Mucosa of rectum (tissue), 2 donors: ENCODE data around the gene NMD3.
"Not testable (repeated sequence)": the region's sequence is repeated elsewhere in the genome, so short reads cannot be mapped to it uniquely, and the experiment has no call there.

Source experiments
- H3K27ac ChIP-seq, 2 donors: one replicate each; pipeline ENCODE4 v1.7.0; 2013; ENCODE audit warnings: inconsistent platforms in 2 of 2, low read depth in 2 of 2, low read length in 2 of 2
- H3K27me3 ChIP-seq, 2 donors: one replicate each; pipeline ENCODE4 v1.7.0; 2013; ENCODE audit warnings: low read length in 2 of 2; ENCODE audit not compliant: control insufficient read depth in 2 of 2, insufficient read depth in 2 of 2
- H3K36me3 ChIP-seq, 2 donors: one replicate each; pipeline ENCODE4 v1.7.0; 2013; ENCODE audit warnings: low read length in 2 of 2; ENCODE audit not compliant: control insufficient read depth in 2 of 2, insufficient read depth in 2 of 2
- H3K4me1 ChIP-seq, 2 donors: one replicate each; pipeline ENCODE4 v1.7.0; 2013; ENCODE audit warnings: low read length in 2 of 2, mild to moderate bottlenecking in 1 of 2; ENCODE audit not compliant: control insufficient read depth in 2 of 2, insufficient read depth in 2 of 2
- H3K4me3 ChIP-seq, 2 donors: one replicate each; pipeline ENCODE4 v1.7.0; 2013; ENCODE audit warnings: low read length in 2 of 2
- H3K9ac ChIP-seq, 2 donors: one replicate each; pipeline ENCODE4 v1.7.0; 2013; ENCODE audit warnings: low read length in 2 of 2, low read depth in 1 of 2, mild to moderate bottlenecking in 1 of 2
- H3K9me3 ChIP-seq, 2 donors: one replicate each; pipeline ENCODE4 v1.7.0; 2013; ENCODE audit warnings: low read length in 2 of 2; ENCODE audit not compliant: control insufficient read depth in 2 of 2
- donor health status: healthy.
- donor health status: Normal muscosa, but diverticular disease.

NMD3 gene

DNA sequence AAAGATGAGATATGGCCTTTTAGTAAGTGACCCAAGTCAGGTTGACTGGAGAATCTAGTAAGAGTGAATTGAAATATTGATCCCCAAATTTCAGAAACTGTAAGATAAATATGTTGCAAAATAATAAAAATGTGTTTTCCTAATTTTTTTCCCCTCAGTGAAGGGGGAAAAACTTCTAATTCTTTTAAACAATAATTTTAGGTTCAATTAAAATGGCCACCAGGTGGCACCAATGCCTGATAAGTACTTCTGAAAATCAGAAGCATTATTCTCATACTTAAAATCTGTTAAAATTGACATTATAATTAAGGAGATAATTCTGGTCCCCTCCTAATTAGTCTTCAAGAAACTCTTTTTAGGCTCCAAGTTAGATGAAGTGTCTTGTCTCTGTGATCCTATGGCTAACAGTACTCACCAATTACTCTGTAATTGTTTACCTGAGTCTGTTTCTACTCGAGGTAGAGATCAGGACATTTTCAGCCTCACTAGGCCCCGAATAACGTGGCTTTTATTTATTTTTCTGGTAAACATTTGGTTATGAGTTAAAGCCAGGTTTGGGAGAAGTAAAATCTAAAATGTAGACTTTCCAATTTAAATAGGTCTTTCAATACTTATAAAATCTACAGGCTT lies 52.6 kb downstream of the NMD3 start:
- Histone ChIP-seq H3K9ac (no peak overlapping the region), H3K27ac (no peak overlapping the region), H3K9me3 (no peaks in the 10 kb centered on the region), H3K4me3 (no peak overlapping the region), H3K4me1 (no peaks in the 10 kb centered on the region), H3K36me3 (no peaks in the 10 kb centered on the region), H3K27me3 (no peaks in the 10 kb centered on the region)

DNA sequence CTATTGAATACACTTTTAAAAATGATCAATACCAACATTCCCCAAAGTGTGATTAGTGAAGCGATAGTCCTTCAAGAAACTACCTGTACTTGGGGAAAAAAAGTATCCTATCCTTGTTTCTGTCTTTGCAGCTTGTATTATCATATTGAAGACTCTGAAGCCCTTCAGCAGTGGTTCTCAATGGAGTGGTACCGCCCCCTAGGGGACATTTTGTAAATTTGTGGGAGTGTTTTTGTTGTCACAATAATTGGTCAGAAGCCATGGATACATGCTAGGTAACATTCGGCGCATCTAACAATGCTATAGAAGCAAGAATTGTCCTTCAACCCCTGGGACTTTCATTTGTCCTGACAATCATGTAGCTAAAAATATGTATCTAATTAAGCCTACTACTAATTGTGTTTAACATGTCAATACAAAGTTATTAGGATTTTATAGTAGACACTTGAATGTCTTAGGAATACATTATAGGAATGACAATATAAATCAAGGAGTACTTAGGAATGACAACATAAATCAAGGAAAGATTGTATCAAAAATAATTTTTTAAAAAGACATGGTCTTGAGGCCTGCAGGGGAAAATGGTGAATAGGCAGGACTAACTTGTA lies 53.7 kb downstream of the NMD3 start:
- Histone ChIP-seq H3K4me1 (no peaks in the 10 kb centered on the region), H3K9me3 (no peaks in the 10 kb centered on the region), H3K27ac (no peak overlapping the region), H3K9ac (no peak overlapping the region), H3K4me3 (no peak overlapping the region), H3K27me3 (no peaks in the 10 kb centered on the region), H3K36me3 (no peaks in the 10 kb centered on the region)

DNA sequence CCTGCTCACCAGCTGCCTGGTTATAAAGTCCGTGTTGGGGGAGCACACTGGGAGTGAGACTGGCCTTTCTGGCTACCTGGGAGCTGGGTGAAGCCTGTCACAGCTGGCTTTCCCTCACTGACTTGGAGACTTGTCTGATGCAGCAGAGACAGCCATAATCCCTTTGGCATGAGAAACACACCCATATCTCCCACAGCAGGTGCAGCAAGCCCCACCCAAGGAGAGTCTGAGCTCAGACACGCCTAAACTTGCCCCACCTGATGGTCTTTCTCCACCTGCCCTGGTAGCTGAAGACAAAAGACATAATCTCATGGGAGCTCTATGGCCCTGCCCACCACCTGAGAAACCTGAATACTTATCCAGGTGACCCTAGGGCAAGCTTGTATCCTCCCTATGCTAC lies 54.8 kb downstream of the NMD3 start:
- Histone ChIP-seq H3K27ac (peak overlapping the region in 1 of 2 donors; percentile 15), H3K27me3 (no peaks in the 10 kb centered on the region), H3K9ac (no peak overlapping the region), H3K4me1 (no peaks in the 10 kb centered on the region), H3K9me3 (no peaks in the 10 kb centered on the region), H3K36me3 (no peaks in the 10 kb centered on the region), H3K4me3 (no peak overlapping the region)

GRCh38 chr3:161282387-161282786 lies 61.3 kb downstream of the NMD3 start:
- H3K4me3 ChIP-seq, H3K4me1 ChIP-seq, H3K27ac ChIP-seq, H3K9ac ChIP-seq, H3K27me3 ChIP-seq, H3K36me3 ChIP-seq, H3K9me3 ChIP-seq: not testable (repeated sequence)

DNA sequence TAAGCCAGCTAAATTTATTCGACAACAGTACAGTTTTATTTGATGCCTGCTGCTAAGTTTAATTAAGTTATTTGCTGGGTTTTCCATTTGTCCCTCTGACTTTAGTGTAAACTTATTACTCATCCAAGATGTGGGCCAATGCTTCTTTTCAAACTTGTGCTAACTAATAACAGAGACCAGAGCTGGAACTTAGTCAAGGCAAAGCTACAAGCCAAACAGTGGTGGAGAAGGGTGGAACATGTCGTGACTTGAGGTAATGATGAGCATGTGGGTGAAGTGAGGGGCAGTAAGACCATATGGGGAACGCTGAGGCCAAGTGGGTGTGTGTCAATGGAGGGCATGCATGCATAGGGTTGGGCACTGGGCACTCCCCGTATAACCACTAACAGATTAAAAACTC lies 63.9 kb downstream of the NMD3 start:
- Histone ChIP-seq H3K4me1 (no peaks in the 10 kb centered on the region), H3K27me3 (no peaks in the 10 kb centered on the region), H3K36me3 (no peaks in the 10 kb centered on the region), H3K9me3 (no peaks in the 10 kb centered on the region), H3K4me3 (no peak overlapping the region), H3K27ac (no peak overlapping the region), H3K9ac (no peak overlapping the region)

DNA sequence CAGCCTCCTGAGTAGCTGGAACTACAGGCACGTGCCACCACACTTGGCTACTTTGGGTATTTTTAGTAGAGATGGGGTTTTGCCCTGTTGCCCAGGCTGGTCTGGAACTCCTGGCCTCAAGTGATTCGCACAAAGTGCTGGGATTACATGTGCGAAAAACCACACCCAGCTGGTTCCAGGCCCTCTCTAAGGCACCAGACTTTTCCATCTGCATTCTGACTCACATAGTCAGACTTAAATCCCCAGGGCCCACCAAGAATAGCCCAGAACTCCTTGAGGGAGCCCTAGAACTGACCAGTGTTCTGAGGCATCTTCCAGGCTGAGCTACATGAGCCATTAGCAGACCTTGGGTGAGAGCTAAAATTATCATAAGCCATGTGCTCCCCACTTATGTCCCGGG lies 68.1 kb downstream of the NMD3 start:
- no peaks in the 10 kb centered on the region for H3K27me3 ChIP-seq
- no peak overlapping the region for H3K4me3 ChIP-seq
- H3K36me3 ChIP-seq, result no peaks in the 10 kb centered on the region
- no peak overlapping the region for H3K27ac ChIP-seq
- H3K9me3 ChIP-seq, result no peaks in the 10 kb centered on the region
- no peak overlapping the region for H3K9ac ChIP-seq
- H3K4me1 ChIP-seq, result no peaks in the 10 kb centered on the region

DNA sequence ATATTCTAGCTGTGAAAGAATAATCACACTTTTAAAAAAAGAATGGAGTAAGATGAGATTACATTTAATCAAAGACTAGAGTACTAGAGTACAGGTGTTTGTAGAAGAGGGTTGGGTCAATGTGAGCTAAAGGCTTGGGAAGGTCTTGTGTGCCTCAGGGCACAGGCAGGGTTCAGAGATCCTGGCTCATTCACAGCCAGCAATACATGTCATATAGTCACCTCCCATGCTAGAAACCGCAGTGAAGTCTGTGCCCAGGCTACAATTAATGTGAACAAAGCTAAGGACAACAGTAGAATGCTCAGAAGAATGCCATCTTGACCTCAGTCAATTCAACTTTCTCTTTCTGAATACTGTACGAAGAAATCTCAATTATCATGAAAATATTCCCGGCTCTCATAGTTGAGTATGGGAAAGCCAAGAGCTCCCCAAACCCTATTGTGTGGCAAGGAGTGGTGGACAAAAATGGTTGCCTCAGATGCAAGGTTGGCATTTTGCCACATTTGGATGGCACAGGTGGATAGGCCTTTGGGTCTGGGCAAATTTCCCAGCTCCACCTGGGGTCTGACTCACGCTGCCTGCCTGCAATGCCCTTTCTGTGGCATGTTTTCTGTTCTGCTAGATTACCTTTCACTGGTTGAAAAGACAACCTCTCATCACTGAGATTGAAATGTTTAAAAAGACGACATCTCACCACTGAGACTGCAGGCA lies 70.2 kb downstream of the NMD3 start:
- H3K4me1 ChIP-seq, result no peaks in the 10 kb centered on the region
- no peak overlapping the region for H3K27ac ChIP-seq
- H3K4me3 ChIP-seq, result no peak overlapping the region
- H3K9me3 ChIP-seq, result no peaks in the 10 kb centered on the region
- no peaks in the 10 kb centered on the region for H3K27me3 ChIP-seq
- H3K9ac ChIP-seq, result no peak overlapping the region
- no peaks in the 10 kb centered on the region for H3K36me3 ChIP-seq

GRCh38 chr3:161293381-161293780 lies 72.3 kb downstream of the NMD3 start:
- Histone ChIP-seq H3K4me3 (no peak overlapping the region), H3K27ac (no peak overlapping the region), H3K9ac (no peak overlapping the region), H3K4me1 (no peaks in the 10 kb centered on the region), H3K9me3 (peaks cover 0 to 4% of the 10 kb centered on the region in 2 donors), H3K27me3 (no peaks in the 10 kb centered on the region), H3K36me3 (no peaks in the 10 kb centered on the region)

DNA sequence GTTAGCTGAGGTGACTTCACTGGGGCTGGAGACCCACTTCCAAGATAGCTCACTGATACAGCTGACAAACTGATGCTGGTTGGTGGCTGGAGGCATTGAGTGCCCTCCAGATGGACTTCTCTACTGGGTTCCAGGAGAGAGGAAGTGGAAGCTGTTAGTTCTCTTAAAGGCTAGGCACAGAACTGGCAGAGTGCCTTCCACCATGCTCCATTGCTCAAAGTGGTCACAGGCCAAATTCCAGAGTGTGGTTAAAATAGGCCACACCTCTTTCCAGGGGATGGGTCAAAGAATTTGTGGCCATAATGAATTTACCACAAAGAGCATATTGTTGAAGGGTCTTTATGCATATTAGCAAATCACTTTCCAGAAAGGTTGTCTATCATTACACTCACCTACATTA lies 74.2 kb downstream of the NMD3 start:
- Histone ChIP-seq H3K4me1 (no peaks in the 10 kb centered on the region), H3K27ac (no peak overlapping the region), H3K36me3 (no peaks in the 10 kb centered on the region), H3K9ac (no peak overlapping the region), H3K9me3 (peaks cover 2 to 4% of the 10 kb centered on the region in 2 donors), H3K27me3 (no peaks in the 10 kb centered on the region), H3K4me3 (no peak overlapping the region)

DNA sequence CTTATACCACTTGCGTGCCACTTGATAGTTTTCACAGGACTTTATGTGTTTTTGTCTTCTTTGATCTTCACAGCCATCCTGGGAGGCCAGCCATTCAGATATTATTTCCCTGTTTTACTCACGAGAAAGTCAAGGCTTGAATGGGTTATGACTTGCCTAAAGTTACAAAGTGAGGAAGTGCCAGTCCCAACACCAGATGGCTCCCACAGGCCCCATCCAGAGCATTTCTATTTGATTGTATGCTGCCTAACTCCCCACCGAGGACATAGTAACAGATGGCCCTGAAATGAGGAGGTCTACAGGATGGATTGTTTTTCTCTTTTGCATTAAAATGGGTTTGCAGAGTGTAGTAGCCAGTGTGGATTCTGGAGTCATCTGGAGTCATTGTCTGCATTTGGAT lies 75.7 kb downstream of the NMD3 start:
- no peaks in the 10 kb centered on the region for H3K36me3 ChIP-seq
- H3K9ac ChIP-seq, result no peak overlapping the region
- no peak overlapping the region for H3K4me3 ChIP-seq
- H3K9me3 ChIP-seq, result peaks cover 2 to 4% of the 10 kb centered on the region in 2 donors
- no peaks in the 10 kb centered on the region for H3K27me3 ChIP-seq
- H3K27ac ChIP-seq, result no peak overlapping the region
- H3K4me1 ChIP-seq, result no peaks in the 10 kb centered on the region
